ENCODE results near the gene PDE4D. TPM values are rescaled to one million over a fixed set of nuclear protein-coding genes. Genes with fewer than 3 reads are reported as not detected.
"Not testable (repeated sequence)": the region's sequence is repeated elsewhere in the genome, so short reads cannot be mapped to it uniquely, and the experiment has no call there.

PDE4D gene
- total RNA-seq, 4 donors from 2014 or later = 6.7 to 21.0 (median 15.0) TPM

DNA sequence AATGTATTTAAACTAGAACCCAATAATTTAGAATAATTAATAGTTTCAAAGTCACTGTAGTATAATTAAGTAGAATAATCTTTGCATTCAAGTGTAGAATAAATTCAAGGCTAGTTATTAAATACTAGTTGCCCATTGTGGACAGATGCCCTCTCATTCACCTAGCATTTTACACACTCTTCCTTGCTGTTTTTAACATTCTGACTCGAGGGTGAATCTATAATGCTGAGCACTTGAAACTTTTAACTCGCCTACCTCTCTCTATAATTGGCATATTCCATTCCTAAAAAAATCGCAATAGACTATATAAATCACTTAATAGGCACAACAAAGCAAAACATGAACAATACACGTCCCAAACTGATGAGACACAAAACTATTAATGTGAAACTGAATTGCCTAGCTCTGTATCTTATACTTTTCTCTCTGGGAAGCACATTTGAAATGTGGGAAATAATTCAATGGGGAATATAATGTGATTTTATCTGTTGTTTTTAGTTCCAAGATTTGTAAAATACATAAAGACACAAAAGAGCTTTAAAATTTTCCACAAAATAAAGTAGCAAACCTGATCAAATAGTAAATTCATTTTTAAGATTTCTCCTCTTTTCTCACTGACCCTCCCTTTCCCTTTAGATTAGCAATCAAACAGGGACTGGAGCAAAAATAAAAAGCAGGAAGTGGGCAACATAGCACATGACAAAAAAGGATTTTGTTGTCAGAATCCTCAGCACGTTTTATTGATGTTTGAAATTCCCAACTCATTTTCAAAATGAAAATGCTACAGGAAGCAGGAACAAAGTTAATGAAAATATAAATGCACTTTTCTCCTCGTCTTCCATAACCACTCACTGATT, 295.6 kb downstream of the PDE4D start:
- 45 to 56% methylated on average over 6 of the region's 6 CpGs for WGBS, 2 donors
- no peak overlapping the region for H3K4me3 ChIP-seq (ENCODE audit: low read depth, poor library complexity, severe bottlenecking)
- TF ChIP-seq, protein P1, sequence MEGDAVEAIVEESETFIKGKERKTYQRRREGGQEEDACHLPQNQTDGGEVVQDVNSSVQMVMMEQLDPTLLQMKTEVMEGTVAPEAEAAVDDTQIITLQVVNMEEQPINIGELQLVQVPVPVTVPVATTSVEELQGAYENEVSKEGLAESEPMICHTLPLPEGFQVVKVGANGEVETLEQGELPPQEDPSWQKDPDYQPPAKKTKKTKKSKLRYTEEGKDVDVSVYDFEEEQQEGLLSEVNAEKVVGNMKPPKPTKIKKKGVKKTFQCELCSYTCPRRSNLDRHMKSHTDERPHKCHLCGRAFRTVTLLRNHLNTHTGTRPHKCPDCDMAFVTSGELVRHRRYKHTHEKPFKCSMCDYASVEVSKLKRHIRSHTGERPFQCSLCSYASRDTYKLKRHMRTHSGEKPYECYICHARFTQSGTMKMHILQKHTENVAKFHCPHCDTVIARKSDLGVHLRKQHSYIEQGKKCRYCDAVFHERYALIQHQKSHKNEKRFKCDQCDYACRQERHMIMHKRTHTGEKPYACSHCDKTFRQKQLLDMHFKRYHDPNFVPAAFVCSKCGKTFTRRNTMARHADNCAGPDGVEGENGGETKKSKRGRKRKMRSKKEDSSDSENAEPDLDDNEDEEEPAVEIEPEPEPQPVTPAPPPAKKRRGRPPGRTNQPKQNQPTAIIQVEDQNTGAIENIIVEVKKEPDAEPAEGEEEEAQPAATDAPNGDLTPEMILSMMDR (IDR thresholded peaks at IDR 0.05) = no peak
- intact Hi-C loops (cut with DNase I; ENCODE audit: low total_unique reads) = no loop called here
- no peak for DNase-seq (ENCODE audit: low spot score in 2 of 2)

DNA sequence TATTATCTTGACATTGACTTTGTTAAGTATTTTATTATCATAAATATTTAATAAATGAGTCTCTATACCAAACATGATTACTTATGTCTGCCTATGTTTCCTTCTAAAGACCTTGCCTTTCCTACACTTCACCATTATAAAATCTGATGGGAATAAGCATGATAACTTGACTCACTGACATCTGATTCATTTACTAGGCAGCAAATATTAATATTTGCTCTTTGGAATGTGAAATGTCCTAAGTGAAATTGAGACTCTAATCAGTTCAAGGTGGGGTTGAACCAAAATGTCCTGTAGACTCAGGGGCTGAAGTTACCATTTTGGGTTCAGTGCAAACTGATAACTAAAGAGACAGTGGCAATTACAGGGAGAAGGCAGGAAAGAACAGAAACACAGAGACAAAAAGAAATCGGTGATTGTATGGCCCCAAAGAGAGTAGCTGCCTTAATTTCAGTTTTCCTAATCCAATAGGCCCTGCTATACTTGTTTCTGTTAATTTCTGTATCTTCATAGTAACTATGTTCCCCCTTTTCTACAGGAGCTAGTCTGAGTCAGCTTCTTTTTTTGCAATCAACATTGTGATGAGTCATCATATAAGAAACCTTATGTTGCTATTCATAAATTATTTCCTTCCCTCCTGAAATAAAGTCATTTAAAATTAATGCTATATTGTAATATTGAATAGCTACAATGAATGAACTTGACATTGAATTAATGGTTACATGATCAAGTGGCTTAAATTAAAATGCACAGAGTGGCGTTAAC, 296.8 kb downstream of the PDE4D start:
- intact Hi-C loops (cut with DNase I; ENCODE audit: low total_unique reads) = no loop called here
- WGBS, 2 donors = 89 to 91% methylated on average over 2 of the region's 2 CpGs

DNA sequence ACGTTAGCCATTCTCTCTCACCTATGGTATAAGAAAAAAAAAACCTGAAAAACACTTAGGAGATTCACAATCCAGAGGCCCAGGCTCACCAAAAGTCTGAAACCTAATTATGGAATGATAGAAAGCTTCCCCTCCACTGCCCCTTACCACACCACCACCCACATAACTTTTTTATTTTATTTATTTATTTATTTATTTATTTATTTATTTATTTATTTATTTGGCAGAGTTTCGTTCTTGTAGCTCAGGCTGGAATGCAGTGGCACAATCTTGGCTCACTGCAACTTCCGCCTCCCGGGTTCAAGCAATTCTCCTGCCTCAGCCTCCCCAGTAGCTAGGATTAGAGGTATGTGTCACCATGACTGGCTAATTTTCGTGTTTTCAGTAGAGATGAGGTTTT, 299.4 kb downstream of the PDE4D start:
- intact Hi-C loops (cut with DNase I; ENCODE audit: low total_unique reads); DNase-seq (ENCODE audit: low spot score in 2 of 2); H3K4me3 ChIP-seq (ENCODE audit: low read depth, poor library complexity, severe bottlenecking): not testable (repeated sequence)
- 91 to 96% methylated on average over 5 of the region's 5 CpGs for WGBS, 2 donors

More for the DNA sequence above, 296.8 kb downstream of the PDE4D start:
- DNase-seq (ENCODE audit: low spot score in 2 of 2) = no peak
- TF ChIP-seq POLR2A (IDR thresholded peaks at IDR 0.05) = no peak
- TF ChIP-seq, protein P1 (IDR thresholded peaks at IDR 0.05) = no peak
- H3K4me3 ChIP-seq (ENCODE audit: low read depth, poor library complexity, severe bottlenecking) = no peak overlapping the region

DNA sequence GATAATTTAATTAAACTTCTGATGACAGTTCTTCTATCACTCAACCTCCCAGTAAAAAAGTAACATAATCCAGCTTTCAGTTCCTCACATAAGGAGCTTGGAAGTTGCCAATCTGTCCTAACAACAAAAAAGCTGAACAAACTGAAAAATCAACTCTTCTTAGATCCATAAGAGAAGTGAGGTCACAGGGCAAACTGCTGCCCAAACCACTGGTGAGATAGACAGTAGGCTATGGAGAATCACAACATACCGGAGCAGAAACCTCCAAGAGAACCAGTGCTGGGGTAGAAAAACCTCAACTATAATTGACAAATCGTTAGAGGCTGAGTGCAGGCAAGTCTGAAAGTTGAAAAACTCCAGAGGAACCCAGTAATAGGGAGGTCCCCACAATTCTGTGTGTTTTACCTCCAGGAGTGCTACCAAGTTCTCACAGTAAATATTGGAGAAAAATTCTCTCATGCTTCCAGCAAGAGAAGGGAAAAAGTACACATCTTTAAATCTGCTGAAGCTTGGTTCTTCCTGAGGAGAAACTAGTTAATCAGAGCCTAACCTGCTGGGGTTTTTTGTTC, 300.0 kb downstream of the PDE4D start:
- H3K4me3 ChIP-seq (ENCODE audit: low read depth, poor library complexity, severe bottlenecking) = no peak overlapping the region
- TF ChIP-seq, protein P1 (IDR thresholded peaks at IDR 0.05) = no peak
- no peak for TF ChIP-seq POLR2A (IDR thresholded peaks at IDR 0.05)
- 78 to 84% methylated on average over 2 of the region's 2 CpGs for WGBS, 2 donors
- intact Hi-C loops (cut with DNase I; ENCODE audit: low total_unique reads) = no loop called here
- no peak for DNase-seq (ENCODE audit: low spot score in 2 of 2)

DNA sequence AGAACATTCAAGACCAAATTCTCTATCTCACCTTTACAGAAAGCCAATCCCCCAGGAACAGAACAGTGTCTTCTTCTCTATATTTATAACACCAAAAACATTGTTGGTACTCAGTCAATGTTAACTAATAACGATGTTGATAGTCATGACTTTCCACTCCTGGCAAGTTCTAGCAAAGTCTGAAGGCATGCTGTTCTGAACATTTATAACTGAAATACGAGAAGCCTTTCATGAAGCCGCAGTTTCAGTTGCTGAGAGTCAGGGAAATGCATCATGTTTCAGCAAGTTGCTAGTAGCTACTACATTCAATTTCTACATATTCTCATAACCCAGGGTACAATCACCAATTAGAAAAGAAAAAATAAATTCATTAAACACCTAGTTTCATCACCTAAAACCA, 301.4 kb downstream of the PDE4D start:
- H3K4me3 ChIP-seq (ENCODE audit: low read depth, poor library complexity, severe bottlenecking) = no peak overlapping the region
- no peak for TF ChIP-seq POLR2A (IDR thresholded peaks at IDR 0.05)
- TF ChIP-seq, protein P1 (IDR thresholded peaks at IDR 0.05) = no peak
- WGBS, 2 donors = 30 to 31% methylated on average over 3 of the region's 3 CpGs
- no peak for DNase-seq (ENCODE audit: low spot score in 2 of 2)
- intact Hi-C loops (cut with DNase I; ENCODE audit: low total_unique reads) = no loop called here

DNA sequence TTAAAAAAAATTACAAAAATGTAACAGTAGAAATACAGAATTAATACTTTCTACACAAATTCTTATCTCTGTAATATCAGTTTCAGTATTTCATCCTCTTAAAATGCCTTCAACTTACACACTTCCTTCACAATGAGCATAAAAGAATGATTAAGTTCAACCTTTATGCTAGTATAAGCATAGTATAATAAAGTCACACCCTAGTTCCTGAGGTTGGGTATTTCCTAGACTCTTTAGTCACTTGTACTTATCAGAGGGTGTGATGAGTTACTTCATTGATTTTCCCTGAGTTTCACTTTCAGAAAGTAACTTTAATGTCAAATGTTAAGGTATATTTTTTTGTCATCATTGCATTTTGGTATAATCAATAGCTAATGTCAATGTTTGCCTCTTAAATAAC, 302.4 kb downstream of the PDE4D start:
- no peak for DNase-seq (ENCODE audit: low spot score in 2 of 2)
- no peak overlapping the region for H3K4me3 ChIP-seq (ENCODE audit: low read depth, poor library complexity, severe bottlenecking)
- intact Hi-C loops (cut with DNase I; ENCODE audit: low total_unique reads) = no loop called here
- TF ChIP-seq, protein P1 (IDR thresholded peaks at IDR 0.05) = no peak
- no peak for TF ChIP-seq POLR2A (IDR thresholded peaks at IDR 0.05)
